PC-3 (cell line): ENCODE results near the gene RNF157. TPM values are rescaled to one million over a fixed set of nuclear protein-coding genes. Genes with fewer than 3 reads are reported as not detected.

Source experiments
- ATAC-seq: fragments of 200-7000 bp; cut with Tn5 transposase; 2 replicates; pipeline ENCODE4 v1.9.1; 2020; ENCODE audit warnings: mild to moderate bottlenecking, moderate library complexity
- BruUV-seq: library from RNA; stranded (reverse); fragments of 400-500 nt; replicated peaks from 2 replicates; lab custom pipeline; 2021; lab: Mats Ljungman, UMichigan
- CTCF ChIA-PET: fragments of 300-600 bp; sonication (Branson Sonifier 250); formaldehyde crosslinking; loops from one replicate; lab custom pipeline; 2022; ENCODE audit warnings: antibody characterized with exemption; lab: Charles Lee
- POLR2A ChIA-PET: fragments of 300-600 bp; sonication (Branson Sonifier 250); formaldehyde crosslinking; loops from one replicate; lab custom pipeline; 2022; ENCODE audit warnings: antibody characterized with exemption; ENCODE audit not compliant: unreplicated experiment; lab: Charles Lee
- DNase-seq: peaks from one replicate; pipeline ENCODE4 v3.0.0-alpha.2; 2015
- H2AFZ ChIP-seq: fragments of 300-600 bp; sonication (generic); 2 replicates; pipeline ENCODE4 v1.6.0; 2016; ENCODE audit warnings: antibody characterized with exemption, low read length
- H3F3A ChIP-seq: fragments of 300-600 bp; sonication (generic); one replicate; pipeline ENCODE4 v1.6.0; 2017; ENCODE audit warnings: antibody characterized with exemption, low read length, control low read depth, mild to moderate bottlenecking; ENCODE audit not compliant: unreplicated experiment
- H3K27ac ChIP-seq: fragments of 300-600 bp; sonication (generic); 2 replicates; pipeline ENCODE4 v1.5.1; 2016; ENCODE audit warnings: mild to moderate bottlenecking, low read length
- H3K27me3 ChIP-seq: fragments of 300-600 bp; sonication (generic); 2 replicates; pipeline ENCODE4 v1.6.1; 2016; ENCODE audit warnings: low read length, mixed read lengths
- H3K36me3 ChIP-seq: fragments of 300-600 bp; sonication (generic); 2 replicates; pipeline ENCODE4 v1.6.1; 2016; ENCODE audit warnings: low read depth, mixed run types, low read length, mixed read lengths
- H3K4me1 ChIP-seq: fragments of 300-600 bp; sonication (generic); 2 replicates; pipeline ENCODE4 v1.5.1; 2016; ENCODE audit warnings: low read length; ENCODE audit not compliant: insufficient read depth
- H3K4me2 ChIP-seq: fragments of 300-600 bp; sonication (generic); 2 replicates; pipeline ENCODE4 v1.6.0; 2016; ENCODE audit warnings: low read length
- H3K4me3 ChIP-seq: fragments of 300-600 bp; sonication (generic); 2 replicates; pipeline ENCODE4 v1.5.1; 2016; ENCODE audit warnings: mild to moderate bottlenecking, low read length, mixed read lengths
- H3K79me2 ChIP-seq: fragments of 300-600 bp; sonication (generic); 2 replicates; pipeline ENCODE4 v1.6.1; 2017; ENCODE audit warnings: low read length, mixed read lengths
- H3K9ac ChIP-seq: fragments of 300-600 bp; sonication (generic); 2 replicates; pipeline ENCODE4 v1.6.0; 2016; ENCODE audit warnings: mild to moderate bottlenecking, low read length
- H3K9me2 ChIP-seq: fragments of 300-600 bp; sonication (generic); replicated peaks from 2 replicates; pipeline ENCODE4 v1.6.1; 2016; ENCODE audit warnings: mixed run types, low read length, mixed read lengths
- H3K9me3 ChIP-seq: fragments of 300-600 bp; sonication (generic); 2 replicates; pipeline ENCODE4 v1.6.1; 2016; ENCODE audit warnings: low read length, mixed read lengths
- H4K20me1 ChIP-seq: fragments of 300-600 bp; sonication (generic); 2 replicates; pipeline ENCODE4 v1.6.1; 2016; ENCODE audit warnings: low read length, mixed read lengths
- CTCF ChIP-seq: fragments of 300-600 bp; sonication (generic); conservative IDR thresholded peaks from 2 replicates; pipeline ENCODE4 v1.5.1; 2017; ENCODE audit warnings: antibody characterized with exemption, low read depth, mild to moderate bottlenecking, low read length
- EZH2 ChIP-seq: fragments of 300-600 bp; sonication (generic); IDR thresholded peaks from one replicate; pipeline ENCODE4 v1.6.1; 2017; ENCODE audit warnings: antibody characterized with exemption, mild to moderate bottlenecking, low read length; ENCODE audit not compliant: unreplicated experiment
- EZH2phosphoT487 ChIP-seq: fragments of 300-600 bp; sonication (generic); IDR thresholded peaks from 2 replicates; pipeline ENCODE4 v1.6.1; 2018; ENCODE audit warnings: mild to moderate bottlenecking, antibody characterized with exemption, low read length, borderline replicate concordance
- intact Hi-C: fragments of 100-400 bp; cut with micrococcal nuclease; formaldehyde crosslinking; loops from 2 replicates; pipeline ENCODE4 v1.9.0; 2023
- total RNA-seq: library from RNA; depleted of rRNA; stranded (reverse); fragments of >200 nt; gene quantifications from 2 replicates; pipeline ENCODE4 v1.2.3, GENCODE V29; 2014

The RNF157 gene
- total RNA-seq, 1 experiment from 2014 or later: 7.4 TPM

GRCh38 chr17:76134911-76135809 lies 105.1 kb downstream of the RNF157 start:
- Histone ChIP-seq H3K9me3 (no peaks in the 10 kb centered on the region), H3K4me2 (no peak overlapping the region), H2AFZ (no peak overlapping the region), H3K79me2 (no peaks in the 10 kb centered on the region), H3K4me3 (no peak overlapping the region), H3F3A (no peaks in the 10 kb centered on the region), H3K4me1 (peaks cover 12% of the 10 kb centered on the region), H3K9me2 (no peaks in the 10 kb centered on the region), H3K9ac (no peak overlapping the region), H3K36me3 (no peaks in the 10 kb centered on the region), H4K20me1 (no peaks in the 10 kb centered on the region), H3K27ac (no peak overlapping the region), H3K27me3 (no peaks in the 10 kb centered on the region)
- TF ChIP-seq CTCF (no peak), EZH2phosphoT487 (no peak), EZH2 (no peak)
- POLR2A ChIA-PET: no interaction called here
- CTCF ChIA-PET: interaction anchor here (1.0 kb wide), 1 partner anchor 323 kb away, joined by 5 read pairs; no protein-coding TSS in a partner anchor
- intact Hi-C loops: no loop called here
- no TSS peak for BruUV-seq
- ATAC-seq (no peak), DNase-seq (no peak)

GRCh38 chr17:76132574-76133338 lies 107.5 kb downstream of the RNF157 start:
- H3K27me3 ChIP-seq: no peaks in the 10 kb centered on the region
- intact Hi-C loops: no loop called here
- H3K27ac ChIP-seq: no peak overlapping the region
- ChIA-PET POLR2A (interaction anchor here (0.6 kb wide), 1 partner anchor 10 kb away, joined by 3 read pairs; no protein-coding TSS in a partner anchor), CTCF (interaction anchor here (0.5 to 0.8 kb wide), 6 partner anchors 8 to 214 kb away, joined by 3 to 5 read pairs (median 4); partner anchors contain the start of gene FOXJ1)
- no TSS peak for BruUV-seq
- H3K9ac ChIP-seq: no peak overlapping the region
- H3K4me3 ChIP-seq: peak overlapping the region; percentile 47
- H2AFZ ChIP-seq: peak overlapping the region; percentile 75
- no peaks in the 10 kb centered on the region for H3K9me2 ChIP-seq
- peak; percentile 84 for ATAC-seq
- DNase-seq: peak; percentile 84
- no peaks in the 10 kb centered on the region for H3F3A ChIP-seq
- H3K79me2 ChIP-seq: no peaks in the 10 kb centered on the region
- peak overlapping the region; percentile 85 for H3K4me2 ChIP-seq
- no peaks in the 10 kb centered on the region for H3K36me3 ChIP-seq
- peaks cover 12% of the 10 kb centered on the region for H3K4me1 ChIP-seq
- no peak for TF ChIP-seq EZH2phosphoT487
- peak; percentile 38; the same call in 1 of the 2 replicates for TF ChIP-seq CTCF
- TF ChIP-seq EZH2: no peak
- no peaks in the 10 kb centered on the region for H3K9me3 ChIP-seq
- no peaks in the 10 kb centered on the region for H4K20me1 ChIP-seq
